Stomach smooth muscle (tissue), 2 donors: Measurements from ENCODE around the gene CCDC187.

Experiments used
- H3K27ac ChIP-seq: one replicate; pipeline ENCODE4 v1.7.0; 2013; ENCODE audit warnings: mild to moderate bottlenecking, low read length, inconsistent platforms
- H3K27me3 ChIP-seq, 2 donors: one replicate each; pipeline ENCODE4 v1.7.0; 2013; ENCODE audit warnings: low read length in 2 of 2; ENCODE audit not compliant: insufficient read depth in 2 of 2, control insufficient read depth in 1 of 2
- H3K36me3 ChIP-seq, 2 donors: one replicate each; pipeline ENCODE4 v1.7.0; 2013; ENCODE audit warnings: low read length in 2 of 2; ENCODE audit not compliant: control insufficient read depth in 2 of 2, insufficient read depth in 2 of 2
- H3K4me1 ChIP-seq: one replicate; pipeline ENCODE4 v1.7.0; 2013; ENCODE audit warnings: low read length; ENCODE audit not compliant: control insufficient read depth, insufficient read depth
- H3K4me3 ChIP-seq, 2 donors: one replicate each; pipeline ENCODE4 v1.7.0; 2013; ENCODE audit warnings: low read length in 2 of 2
- H3K9ac ChIP-seq, 2 donors: one replicate each; pipeline ENCODE4 v1.7.0; 2013; ENCODE audit warnings: low read length in 2 of 2, mild to moderate bottlenecking in 1 of 2
- H3K9me3 ChIP-seq, 2 donors: one replicate each; pipeline ENCODE4 v1.7.0; 2013; ENCODE audit warnings: low read length in 2 of 2; ENCODE audit not compliant: control insufficient read depth in 2 of 2
- donor health status: healthy.
- donor health status: Pancreatic carcinoma.

CCDC187 gene

DNA sequence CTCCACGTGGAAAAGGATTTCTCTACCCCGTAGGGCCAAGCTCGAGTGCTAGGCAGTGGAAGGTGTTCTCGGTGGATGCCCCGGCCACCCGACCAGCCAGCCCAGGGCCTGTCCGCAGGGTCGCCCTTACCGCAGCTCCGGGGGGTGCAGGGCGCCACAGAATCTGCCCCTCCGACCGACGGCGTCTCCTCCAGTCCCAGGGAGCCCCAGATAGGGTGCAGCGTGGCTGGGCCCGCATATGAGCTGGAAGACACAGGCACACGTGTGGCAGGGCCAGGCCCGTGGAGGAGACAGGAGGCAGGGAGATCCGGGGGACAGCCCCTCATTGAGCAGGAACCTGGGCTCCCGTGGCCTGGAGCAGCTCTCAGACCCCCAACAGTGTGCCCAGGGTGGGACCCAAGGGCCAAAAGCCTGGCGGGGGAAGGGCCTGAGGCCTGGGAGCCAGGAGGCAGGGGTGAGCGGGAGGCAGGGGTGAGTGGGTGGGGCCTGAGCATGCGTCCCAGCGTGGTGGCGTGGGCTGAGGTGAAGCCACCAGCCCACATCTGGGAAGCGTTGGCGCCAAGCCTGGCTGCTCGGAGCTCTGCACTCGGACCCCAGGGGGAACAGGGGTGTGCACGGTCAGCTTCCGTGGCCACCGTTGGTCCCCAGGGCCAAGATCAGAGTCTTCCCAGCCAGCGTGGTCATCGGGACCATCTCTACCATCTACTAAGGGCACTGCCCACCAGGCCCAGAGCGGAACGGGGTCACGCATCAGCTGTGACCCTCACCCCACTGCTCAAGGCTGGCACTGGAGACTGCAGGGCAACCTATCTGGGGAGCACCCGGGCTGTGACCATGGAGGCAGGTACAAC, 22.2 kb downstream of the CCDC187 start:
- no peak overlapping the region for H3K9ac ChIP-seq
- no peak overlapping the region for H3K27ac ChIP-seq
- H3K4me1 ChIP-seq = peaks cover 5% of the 10 kb centered on the region
- H3K27me3 ChIP-seq = peaks cover 22 to 31% of the 10 kb centered on the region in 2 donors
- H3K4me3 ChIP-seq = no peak overlapping the region
- H3K36me3 ChIP-seq = no peaks in the 10 kb centered on the region
- H3K9me3 ChIP-seq = no peaks in the 10 kb centered on the region

DNA sequence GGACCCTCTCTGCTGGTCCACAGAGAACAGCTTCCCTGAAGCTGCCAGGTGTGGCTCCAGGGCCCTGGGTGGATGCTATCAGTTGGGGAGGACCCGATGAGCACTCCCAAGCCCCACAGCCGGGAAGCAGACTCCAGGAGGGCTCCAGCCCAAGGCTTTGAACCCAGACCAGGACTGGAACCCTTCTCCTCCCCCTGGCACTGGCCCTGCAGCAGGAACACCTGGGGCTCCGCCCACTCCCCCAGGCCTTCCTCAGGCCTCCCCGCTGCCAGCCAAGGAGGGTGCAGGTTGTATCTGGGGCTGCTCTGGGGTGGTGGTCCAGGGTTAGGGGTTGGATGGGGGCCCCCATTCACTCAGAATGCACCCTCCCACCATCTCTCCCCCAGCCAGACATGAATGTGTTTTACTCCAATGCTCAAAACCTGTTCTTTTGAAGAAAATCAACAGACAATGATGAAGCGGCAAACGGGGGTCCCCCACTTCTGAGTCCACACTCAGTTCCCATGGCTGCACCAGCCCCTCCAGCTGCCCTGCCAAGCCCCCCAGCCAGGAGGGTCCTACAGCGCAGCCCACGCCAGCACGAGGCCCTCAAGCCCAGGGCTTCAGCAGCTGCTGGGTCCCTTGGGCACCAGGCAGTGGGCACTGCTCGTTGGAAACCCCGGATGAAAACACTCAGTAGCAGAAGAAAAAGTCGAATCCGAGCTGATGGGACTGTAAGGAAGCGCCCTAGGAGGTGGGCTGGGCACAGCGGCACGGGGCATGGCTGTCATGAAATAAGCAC, 23.2 kb downstream of the CCDC187 start:
- Histone ChIP-seq H3K27me3 (peaks cover 20 to 28% of the 10 kb centered on the region in 2 donors), H3K9ac (no peak overlapping the region), H3K4me1 (peaks cover 5% of the 10 kb centered on the region), H3K9me3 (no peaks in the 10 kb centered on the region), H3K4me3 (no peak overlapping the region), H3K36me3 (no peaks in the 10 kb centered on the region), H3K27ac (no peak overlapping the region)

DNA sequence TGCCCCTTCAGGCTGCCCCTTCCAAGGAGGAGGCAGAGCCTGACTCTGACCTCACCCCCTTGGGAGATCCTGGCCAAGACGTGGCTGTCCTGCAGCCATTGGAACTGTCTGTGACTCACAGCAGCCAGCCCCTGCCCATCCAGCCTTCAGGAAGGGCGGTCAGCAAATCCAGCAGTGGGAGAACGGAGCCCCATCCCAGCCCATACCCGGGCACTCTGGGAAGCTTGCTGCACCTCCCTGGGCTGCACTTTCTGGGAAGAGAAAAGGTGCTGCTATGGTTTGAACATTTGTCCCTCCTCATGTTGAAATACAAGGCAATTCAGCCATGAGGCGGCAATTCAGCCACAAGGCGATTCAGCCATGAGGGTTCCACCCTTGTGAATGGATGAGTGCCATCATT, 24.4 kb downstream of the CCDC187 start:
- H3K9ac ChIP-seq = no peak overlapping the region
- no peak overlapping the region for H3K4me3 ChIP-seq
- H3K27me3 ChIP-seq = peaks cover 12 to 29% of the 10 kb centered on the region in 2 donors
- H3K27ac ChIP-seq = no peak overlapping the region
- no peaks in the 10 kb centered on the region for H3K9me3 ChIP-seq
- H3K36me3 ChIP-seq = no peaks in the 10 kb centered on the region
- peaks cover 5% of the 10 kb centered on the region for H3K4me1 ChIP-seq

DNA sequence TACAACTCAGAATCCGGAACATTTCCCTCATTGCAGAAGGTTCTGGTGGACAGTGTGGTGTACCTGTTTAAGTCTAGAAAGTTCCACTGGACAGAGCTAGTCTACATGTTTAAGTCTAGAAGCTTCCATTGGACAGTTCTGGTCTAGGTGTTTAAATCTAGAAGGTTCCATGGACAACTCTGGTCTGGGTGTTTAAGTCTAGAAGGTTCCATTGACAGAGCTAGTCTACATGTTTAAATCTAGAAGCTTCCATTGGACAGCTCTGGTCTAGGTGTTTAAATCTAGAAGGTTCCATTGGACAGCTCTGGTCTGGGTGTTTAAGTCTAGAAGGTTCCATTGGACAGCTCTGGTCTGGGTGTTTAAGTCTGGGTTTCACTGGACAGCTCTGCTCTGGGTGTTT, 25.0 kb downstream of the CCDC187 start:
- H3K36me3 ChIP-seq = no peaks in the 10 kb centered on the region
- no peak overlapping the region for H3K27ac ChIP-seq
- no peak overlapping the region for H3K9ac ChIP-seq
- peaks cover 12 to 29% of the 10 kb centered on the region in 2 donors for H3K27me3 ChIP-seq
- no peak overlapping the region for H3K4me3 ChIP-seq
- H3K4me1 ChIP-seq = peaks cover 5% of the 10 kb centered on the region
- H3K9me3 ChIP-seq = no peaks in the 10 kb centered on the region

DNA sequence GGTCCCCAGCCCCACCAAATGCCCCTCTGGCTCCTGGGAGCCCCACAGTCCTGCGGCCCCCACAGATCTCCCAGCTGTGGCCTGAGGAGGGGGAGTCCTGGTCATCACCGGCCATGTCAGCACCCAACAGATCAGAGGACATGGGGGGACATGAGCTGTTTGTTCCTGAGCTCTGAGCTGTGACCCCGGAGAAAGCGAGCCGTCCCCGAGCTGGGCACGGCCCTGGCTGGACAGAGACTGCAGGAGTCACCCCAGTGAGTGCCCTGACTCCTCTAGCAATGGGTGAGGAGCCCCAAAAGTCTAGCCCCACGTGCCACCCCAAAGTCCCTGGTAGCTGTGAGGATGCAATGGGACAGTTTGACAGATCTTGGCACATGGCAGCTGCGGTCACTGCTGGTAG, 25.7 kb downstream of the CCDC187 start:
- H3K9me3 ChIP-seq = no peaks in the 10 kb centered on the region
- no peak overlapping the region for H3K27ac ChIP-seq
- no peak overlapping the region for H3K9ac ChIP-seq
- H3K36me3 ChIP-seq = no peaks in the 10 kb centered on the region
- no peak overlapping the region for H3K4me3 ChIP-seq
- peaks cover 12 to 32% of the 10 kb centered on the region in 2 donors for H3K27me3 ChIP-seq
- peaks cover under 1% of the 10 kb centered on the region for H3K4me1 ChIP-seq

DNA sequence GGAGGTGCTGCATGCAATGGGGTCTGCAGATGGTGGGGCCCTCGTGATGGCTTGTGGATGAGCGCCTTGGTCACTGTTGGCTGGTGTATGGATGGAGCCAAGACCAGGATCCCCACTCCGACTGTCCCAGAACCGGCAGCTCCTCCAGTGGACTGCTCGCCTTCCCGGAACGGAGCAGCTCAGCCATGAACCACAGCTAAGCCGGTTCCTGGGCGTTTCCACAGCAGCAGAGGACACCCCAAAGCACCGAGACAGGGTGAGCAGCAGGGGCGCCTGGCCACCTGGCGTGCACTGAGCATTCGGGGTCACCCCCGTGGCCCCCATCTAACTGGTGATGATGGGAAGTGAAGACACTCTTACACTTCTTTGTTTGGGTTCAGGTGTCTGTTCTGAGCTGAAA, 26.1 kb downstream of the CCDC187 start:
- H3K4me3 ChIP-seq = no peak overlapping the region
- peaks cover 12 to 32% of the 10 kb centered on the region in 2 donors for H3K27me3 ChIP-seq

DNA sequence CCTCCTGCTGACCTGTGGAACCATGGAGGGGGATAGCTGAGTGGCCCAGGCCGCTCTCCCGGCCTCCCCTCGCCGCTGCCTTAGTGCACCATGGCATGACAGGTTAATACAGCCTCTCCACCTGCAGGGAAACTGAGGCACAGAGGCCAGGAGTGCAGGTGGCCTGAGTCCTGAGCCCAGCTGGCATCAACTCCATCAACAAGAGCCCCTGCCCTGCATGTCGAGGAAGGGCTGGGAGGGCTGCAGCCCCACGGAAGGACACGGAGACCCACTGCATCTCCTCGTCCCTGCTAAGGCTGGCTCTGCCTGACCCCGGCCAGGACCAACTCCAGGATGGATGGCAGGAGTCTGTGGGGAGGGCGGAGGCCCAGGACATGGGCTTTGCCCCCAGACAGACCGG, 27.2 kb downstream of the CCDC187 start:
- H3K27me3 ChIP-seq = peaks cover 5 to 29% of the 10 kb centered on the region in 2 donors

More for the DNA sequence above, 26.1 kb downstream of the CCDC187 start:
- no peaks in the 10 kb centered on the region for H3K36me3 ChIP-seq
- no peaks in the 10 kb centered on the region for H3K4me1 ChIP-seq
- H3K27ac ChIP-seq = no peak overlapping the region
- no peaks in the 10 kb centered on the region for H3K9me3 ChIP-seq
- no peak overlapping the region for H3K9ac ChIP-seq

DNA sequence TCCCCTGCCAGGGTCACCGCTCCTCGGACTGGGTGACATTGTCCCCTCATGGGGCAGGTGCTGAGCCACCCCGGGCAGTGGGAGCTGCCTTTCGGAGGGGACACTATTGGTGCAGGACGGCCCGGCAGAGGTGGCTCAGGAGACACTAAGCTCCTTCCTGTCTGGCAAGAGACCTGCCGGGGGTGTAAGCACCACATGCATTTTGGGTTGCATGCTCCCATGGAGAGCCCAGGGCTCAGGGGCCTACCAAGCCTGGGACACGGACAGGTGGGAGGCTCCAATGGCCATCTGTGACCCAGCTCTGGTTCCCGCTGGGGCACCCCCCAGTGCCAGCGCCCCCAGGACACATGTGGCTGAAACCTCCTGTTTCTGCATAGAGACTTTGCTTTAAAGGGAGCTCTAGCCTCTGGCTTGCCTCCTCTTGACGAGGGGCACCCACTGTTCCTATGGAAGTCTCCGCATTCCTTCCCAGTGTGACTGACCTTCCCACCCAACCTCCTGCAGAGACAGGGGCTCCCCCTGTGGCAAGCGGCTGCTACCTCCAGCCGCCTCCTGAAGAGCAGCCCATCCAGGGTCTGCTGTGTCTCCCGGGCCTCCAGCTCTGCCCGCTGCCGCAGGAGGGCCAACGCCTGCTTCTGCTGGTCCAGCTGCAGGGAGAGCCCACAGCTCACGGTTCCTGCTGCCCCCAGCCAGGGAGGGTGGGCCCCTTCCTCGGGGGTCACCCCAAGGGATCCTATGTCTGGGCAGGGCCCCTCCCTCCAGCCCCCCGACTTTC, 28.1 kb downstream of the CCDC187 start:
- no peaks in the 10 kb centered on the region for H3K36me3 ChIP-seq

More for the DNA sequence above, 27.2 kb downstream of the CCDC187 start:
- H3K4me3 ChIP-seq = no peak overlapping the region
- no peaks in the 10 kb centered on the region for H3K36me3 ChIP-seq
- no peaks in the 10 kb centered on the region for H3K9me3 ChIP-seq
- H3K27ac ChIP-seq = no peak overlapping the region
- no peaks in the 10 kb centered on the region for H3K4me1 ChIP-seq
- no peak overlapping the region for H3K9ac ChIP-seq

DNA sequence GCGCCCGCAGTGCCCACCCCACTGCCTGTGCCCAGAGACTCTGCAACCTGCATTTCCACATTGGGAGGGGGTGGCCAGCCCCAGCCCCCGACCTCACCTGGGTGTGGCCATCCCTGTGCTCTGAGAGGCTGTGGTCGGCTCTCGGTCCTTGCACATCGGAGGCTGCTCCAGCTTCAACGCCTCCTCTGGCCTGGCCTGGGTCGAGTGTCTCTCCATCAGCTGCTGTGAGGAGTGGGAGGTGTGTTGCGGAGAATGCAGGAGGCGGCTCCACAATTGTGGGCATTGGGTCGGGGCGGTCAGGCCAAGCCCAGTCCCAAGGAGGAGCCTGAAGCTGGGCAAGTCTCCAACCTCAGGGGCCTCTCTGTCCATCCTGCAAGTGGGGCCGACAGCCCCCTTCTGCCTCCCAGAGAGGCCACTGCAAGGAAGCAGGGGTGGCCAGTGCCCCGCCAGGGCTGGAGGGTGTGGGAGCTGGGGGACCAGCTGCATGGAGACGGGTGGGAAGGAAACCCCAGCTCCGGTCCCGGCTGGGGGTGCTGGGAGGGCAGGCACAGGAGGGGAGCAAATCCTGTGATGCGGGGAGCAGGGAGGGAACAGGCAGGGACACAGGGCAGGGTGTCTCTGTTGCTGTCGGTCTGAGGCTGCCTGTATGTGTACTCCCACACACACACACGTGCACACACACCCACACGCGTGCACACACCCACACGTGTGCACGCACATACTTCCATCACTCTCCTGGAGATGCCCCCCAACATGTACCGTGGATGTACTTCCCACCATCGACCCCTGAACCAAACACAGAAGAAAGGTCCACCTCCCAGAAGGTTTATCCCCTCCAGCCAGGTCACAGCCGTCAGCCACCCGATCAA, 28.9 kb downstream of the CCDC187 start:
- Histone ChIP-seq H3K4me3 (no peak overlapping the region), H3K36me3 (no peaks in the 10 kb centered on the region), H3K9me3 (no peaks in the 10 kb centered on the region), H3K4me1 (no peaks in the 10 kb centered on the region), H3K27ac (no peak overlapping the region), H3K9ac (no peak overlapping the region), H3K27me3 (peaks cover 5 to 26% of the 10 kb centered on the region in 2 donors)

More for the DNA sequence above, 28.1 kb downstream of the CCDC187 start:
- Histone ChIP-seq H3K27me3 (peaks cover 5 to 26% of the 10 kb centered on the region in 2 donors), H3K27ac (no peak overlapping the region), H3K4me3 (no peak overlapping the region), H3K9ac (no peak overlapping the region), H3K4me1 (no peaks in the 10 kb centered on the region), H3K9me3 (no peaks in the 10 kb centered on the region)
